ENCODE measurements around the gene AEN. TPM values are rescaled to one million over a fixed set of nuclear protein-coding genes. Genes with fewer than 3 reads are reported as not detected.
"Not testable (repeated sequence)": the region's sequence is repeated elsewhere in the genome, so short reads cannot be mapped to it uniquely, and the experiment has no call there.

Gene AEN
- total RNA-seq, 1 experiment from 2014 or later, result 67.6 TPM

DNA sequence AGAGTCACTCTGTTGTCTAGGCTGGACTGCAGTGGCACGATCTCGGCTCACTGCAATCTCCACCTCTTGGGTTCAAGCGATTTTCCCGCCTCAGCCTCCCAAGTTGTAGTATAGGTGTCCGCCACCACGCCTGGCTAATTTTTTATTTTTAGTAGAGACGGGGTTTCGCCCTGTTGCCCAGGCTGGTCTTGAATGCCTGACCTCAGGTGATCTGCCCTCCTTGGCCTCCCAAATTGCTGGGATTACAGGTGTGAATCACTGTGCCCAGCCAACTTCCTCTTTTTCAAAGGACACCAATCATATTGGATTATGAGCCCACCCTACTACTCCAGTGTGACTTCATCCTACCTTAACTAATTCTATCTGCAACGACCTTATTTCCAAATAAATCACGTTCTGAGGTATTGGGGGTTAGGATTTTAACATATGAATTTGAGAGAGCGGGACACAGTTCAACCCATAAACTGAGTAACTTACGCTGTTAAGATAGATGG lies 20.9 kb downstream of the AEN start:
- BruUV-seq (replicated peaks), result no TSS peak
- CTCF ChIA-PET, result interaction anchor here (0.6 kb wide), 1 partner anchor 481 kb away, joined by 3 read pairs; no protein-coding TSS in a partner anchor
- POLR2A ChIA-PET, result interaction anchor here (0.5 kb wide), 1 partner anchor 169 kb away, joined by 4 read pairs; no protein-coding TSS in a partner anchor
- Mint-ChIP-seq H3K4me3 (ENCODE audit: unreplicated experiment) (no peak overlapping the region), H3K4me1 (ENCODE audit: insufficient read depth, unreplicated experiment) (peaks cover 29% of the 10 kb centered on the region), H3K27me3 (ENCODE audit: insufficient read depth, unreplicated experiment) (no peaks in the 10 kb centered on the region), H3K36me3 (ENCODE audit: insufficient read depth, unreplicated experiment) (no peaks in the 10 kb centered on the region), H3K9me3 (ENCODE audit: unreplicated experiment) (no peaks in the 10 kb centered on the region), H3K27ac (ENCODE audit: low read depth, unreplicated experiment) (no peak overlapping the region)
- DNase-seq (ENCODE audit: unreplicated experiment), result no peak
- intact Hi-C loops (cut with micrococcal nuclease), result no loop called here
- TF ChIP-seq, protein P1, sequence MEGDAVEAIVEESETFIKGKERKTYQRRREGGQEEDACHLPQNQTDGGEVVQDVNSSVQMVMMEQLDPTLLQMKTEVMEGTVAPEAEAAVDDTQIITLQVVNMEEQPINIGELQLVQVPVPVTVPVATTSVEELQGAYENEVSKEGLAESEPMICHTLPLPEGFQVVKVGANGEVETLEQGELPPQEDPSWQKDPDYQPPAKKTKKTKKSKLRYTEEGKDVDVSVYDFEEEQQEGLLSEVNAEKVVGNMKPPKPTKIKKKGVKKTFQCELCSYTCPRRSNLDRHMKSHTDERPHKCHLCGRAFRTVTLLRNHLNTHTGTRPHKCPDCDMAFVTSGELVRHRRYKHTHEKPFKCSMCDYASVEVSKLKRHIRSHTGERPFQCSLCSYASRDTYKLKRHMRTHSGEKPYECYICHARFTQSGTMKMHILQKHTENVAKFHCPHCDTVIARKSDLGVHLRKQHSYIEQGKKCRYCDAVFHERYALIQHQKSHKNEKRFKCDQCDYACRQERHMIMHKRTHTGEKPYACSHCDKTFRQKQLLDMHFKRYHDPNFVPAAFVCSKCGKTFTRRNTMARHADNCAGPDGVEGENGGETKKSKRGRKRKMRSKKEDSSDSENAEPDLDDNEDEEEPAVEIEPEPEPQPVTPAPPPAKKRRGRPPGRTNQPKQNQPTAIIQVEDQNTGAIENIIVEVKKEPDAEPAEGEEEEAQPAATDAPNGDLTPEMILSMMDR (IDR thresholded peaks at IDR 0.05; ENCODE audit: unreplicated experiment), result no peak

DNA sequence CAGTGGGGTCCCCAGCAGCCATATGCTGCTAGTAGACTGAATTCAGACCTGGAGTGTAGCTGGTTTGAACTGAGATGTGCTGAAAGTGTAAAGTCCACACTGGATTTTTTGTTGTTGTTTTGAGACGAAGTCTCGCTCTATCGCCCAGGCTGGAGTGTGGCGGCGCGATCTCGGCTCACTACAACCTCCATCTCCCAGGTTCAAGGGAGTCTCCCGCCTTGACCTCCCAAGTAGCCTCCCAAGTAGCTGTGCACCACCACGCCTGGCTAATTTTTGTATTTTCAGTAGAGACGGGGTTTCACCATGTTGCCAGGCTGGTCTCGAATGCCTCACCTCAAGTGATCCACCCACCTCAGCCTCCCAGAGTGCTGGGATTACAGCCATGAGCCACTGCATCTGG lies 21.4 kb downstream of the AEN start:
- H3K4me1 Mint-ChIP-seq (ENCODE audit: insufficient read depth, unreplicated experiment), result peaks cover 31% of the 10 kb centered on the region
- H3K27me3 Mint-ChIP-seq (ENCODE audit: insufficient read depth, unreplicated experiment); H3K9me3 Mint-ChIP-seq (ENCODE audit: unreplicated experiment); H3K36me3 Mint-ChIP-seq (ENCODE audit: insufficient read depth, unreplicated experiment); H3K4me3 Mint-ChIP-seq (ENCODE audit: unreplicated experiment); DNase-seq (ENCODE audit: unreplicated experiment); intact Hi-C loops (cut with micrococcal nuclease); POLR2A ChIA-PET; CTCF ChIA-PET; H3K27ac Mint-ChIP-seq (ENCODE audit: low read depth, unreplicated experiment); BruUV-seq (replicated peaks): not testable (repeated sequence)

DNA sequence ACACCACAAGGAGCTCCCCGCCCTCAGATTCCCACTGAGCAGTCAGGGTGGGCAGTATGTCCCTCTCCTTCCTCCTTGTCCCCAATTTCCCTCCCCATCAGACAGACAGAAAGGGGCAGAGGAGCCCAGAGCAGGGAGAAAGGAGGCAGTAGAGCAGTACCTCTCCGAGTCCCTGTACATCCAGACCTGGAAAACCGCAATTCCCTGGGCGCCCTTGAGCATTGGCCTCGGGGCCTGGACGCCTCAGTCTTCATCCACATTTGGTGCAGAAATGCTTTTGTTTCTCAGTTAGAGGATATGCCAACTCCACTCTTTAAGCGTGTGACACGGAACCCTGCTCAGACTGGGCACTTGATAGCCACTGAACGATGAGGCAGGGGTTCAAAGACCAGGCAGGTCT lies 23.6 kb downstream of the AEN start:
- Mint-ChIP-seq H3K36me3 (ENCODE audit: insufficient read depth, unreplicated experiment) (no peaks in the 10 kb centered on the region), H3K4me3 (ENCODE audit: unreplicated experiment) (no peak overlapping the region), H3K9me3 (ENCODE audit: unreplicated experiment) (no peaks in the 10 kb centered on the region), H3K27ac (ENCODE audit: low read depth, unreplicated experiment) (no peak overlapping the region), H3K4me1 (ENCODE audit: insufficient read depth, unreplicated experiment) (peaks cover 31% of the 10 kb centered on the region), H3K27me3 (ENCODE audit: insufficient read depth, unreplicated experiment) (no peaks in the 10 kb centered on the region)
- intact Hi-C loops (cut with micrococcal nuclease), result no loop called here
- CTCF ChIA-PET, result interaction anchor here (0.8 to 5.5 kb wide), 2 partner anchors 13 to 1746 kb away, joined by 3 to 29 read pairs; no protein-coding TSS in a partner anchor
- POLR2A ChIA-PET, result interaction anchor here (0.6 kb wide), 1 partner anchor 12 kb away, joined by 4 read pairs; no protein-coding TSS in a partner anchor
- TF ChIP-seq, protein P1 (IDR thresholded peaks at IDR 0.05; ENCODE audit: unreplicated experiment), result no peak
- DNase-seq (ENCODE audit: unreplicated experiment), result no peak
- no TSS peak for BruUV-seq (replicated peaks)

DNA sequence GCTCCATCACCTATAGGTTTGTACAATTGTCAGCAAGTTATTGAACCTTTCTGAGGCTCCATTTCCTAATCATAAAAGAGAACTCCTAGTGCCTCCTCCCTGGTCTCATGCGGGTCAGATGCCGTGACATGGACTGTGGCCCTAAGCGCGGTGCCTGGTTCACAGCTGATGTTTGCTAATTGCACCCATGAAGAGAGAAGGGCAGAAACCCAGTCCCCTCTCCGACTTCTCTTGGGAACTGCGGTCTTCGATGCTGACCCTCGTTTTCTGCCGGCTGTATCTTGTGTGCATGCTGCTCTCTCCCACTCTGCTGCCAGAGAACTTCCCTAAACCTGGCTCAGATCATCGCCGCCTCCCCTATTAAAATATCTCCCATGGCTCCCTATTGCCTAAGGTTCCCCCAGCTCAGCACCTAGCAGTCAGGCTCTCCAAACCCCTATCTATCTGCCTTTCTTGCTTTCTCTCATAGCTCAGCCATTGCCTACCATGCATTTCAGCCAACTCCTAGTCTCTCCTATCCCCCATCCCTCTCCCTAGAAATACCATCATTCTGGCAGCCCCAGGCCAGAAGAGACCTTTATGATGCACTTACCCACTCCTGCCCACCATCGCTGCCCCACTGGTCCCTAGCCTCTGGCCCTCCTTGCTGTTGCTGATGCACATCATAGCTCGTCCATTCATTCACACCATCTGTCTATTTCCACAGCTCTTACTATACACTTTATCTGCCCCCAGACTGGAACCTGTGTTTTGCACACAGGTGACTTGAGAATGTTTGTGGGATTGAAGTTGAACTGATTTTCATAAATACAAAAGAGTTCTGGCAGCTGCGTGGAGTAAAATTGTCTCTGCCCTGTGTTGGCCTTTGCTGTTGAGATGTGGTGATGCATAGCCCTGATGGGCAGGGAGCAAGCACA lies 24.3 kb downstream of the AEN start:
- ChIA-PET POLR2A (interaction anchor here (0.6 kb wide), 2 partner anchors 12 to 225 kb away, joined by 4 read pairs; no protein-coding TSS in a partner anchor), CTCF (interaction anchor here (0.7 to 5.5 kb wide), 2 partner anchors 12 to 259 kb away, joined by 3 to 29 read pairs; no protein-coding TSS in a partner anchor)
- TF ChIP-seq, protein P1 (IDR thresholded peaks at IDR 0.05; ENCODE audit: unreplicated experiment), result no peak
- no peaks in the 10 kb centered on the region for H3K36me3 Mint-ChIP-seq (ENCODE audit: insufficient read depth, unreplicated experiment)
- no peaks in the 10 kb centered on the region for H3K9me3 Mint-ChIP-seq (ENCODE audit: unreplicated experiment)
- no peak overlapping the region for H3K4me3 Mint-ChIP-seq (ENCODE audit: unreplicated experiment)
- DNase-seq (ENCODE audit: unreplicated experiment), result no peak
- BruUV-seq (replicated peaks), result no TSS peak
- no peak overlapping the region for H3K27ac Mint-ChIP-seq (ENCODE audit: low read depth, unreplicated experiment)
- peaks cover 24% of the 10 kb centered on the region for H3K4me1 Mint-ChIP-seq (ENCODE audit: insufficient read depth, unreplicated experiment)
- no peaks in the 10 kb centered on the region for H3K27me3 Mint-ChIP-seq (ENCODE audit: insufficient read depth, unreplicated experiment)
- intact Hi-C loops (cut with micrococcal nuclease), result no loop called here
